OCI-LY1 (cell line): ENCODE data around the gene MTUS2.

Experiments used
- H2AFZ ChIP-seq: fragments of 200-600 bp; sonication (generic), shearing (Covaris generic); 2 replicates; pipeline ENCODE4 v1.6.0; 2014; ENCODE audit warnings: antibody characterized with exemption, mild to moderate bottlenecking, low read length
- H3F3A ChIP-seq: fragments of 200-600 bp; sonication (generic), shearing (Covaris generic); 2 replicates; pipeline ENCODE4 v1.6.0; 2014; ENCODE audit warnings: mild to moderate bottlenecking, antibody characterized with exemption, low read length, moderate library complexity; ENCODE audit not compliant: insufficient read depth
- H3K27ac ChIP-seq: fragments of 200-600 bp; sonication (generic); 2 replicates; pipeline ENCODE4 v1.5.1; 2014; ENCODE audit warnings: low read length, mixed run types, mild to moderate bottlenecking, low read depth; ENCODE audit not compliant: poor library complexity, severe bottlenecking
- H3K27me3 ChIP-seq: fragments of 200-600 bp; sonication (generic); 2 replicates; pipeline ENCODE4 v1.6.0; 2014; ENCODE audit warnings: antibody characterized with exemption, mild to moderate bottlenecking, low read length, moderate library complexity; ENCODE audit not compliant: insufficient read depth
- H3K36me3 ChIP-seq: fragments of 200-600 bp; sonication (generic); 2 replicates; pipeline ENCODE4 v1.6.1; 2014; ENCODE audit warnings: mild to moderate bottlenecking, antibody characterized with exemption, low read length, moderate library complexity, mixed read lengths; ENCODE audit not compliant: insufficient read depth
- H3K4me1 ChIP-seq: fragments of 200-600 bp; sonication (generic); 2 replicates; pipeline ENCODE4 v1.5.1; 2014; ENCODE audit warnings: mild to moderate bottlenecking, low read length, moderate library complexity; ENCODE audit not compliant: insufficient read depth, severe bottlenecking
- H3K4me2 ChIP-seq: fragments of 200-600 bp; sonication (generic), shearing (Covaris generic); 2 replicates; pipeline ENCODE4 v1.6.1; 2014; ENCODE audit warnings: low read length
- H3K4me3 ChIP-seq: fragments of 200-600 bp; sonication (generic); 2 replicates; pipeline ENCODE4 v1.5.1; 2014; ENCODE audit warnings: low read length, low read depth, mild to moderate bottlenecking, mixed read lengths; ENCODE audit not compliant: poor library complexity, severe bottlenecking
- H3K79me2 ChIP-seq: fragments of 200-600 bp; shearing (Covaris generic); 2 replicates; pipeline ENCODE4 v1.6.1; 2016; ENCODE audit warnings: mixed run types, low read length, mixed read lengths; ENCODE audit not compliant: insufficient read depth
- H3K9ac ChIP-seq: fragments of 200-600 bp; sonication (generic), shearing (Covaris generic); 2 replicates; pipeline ENCODE4 v1.6.1; 2014; ENCODE audit warnings: mild to moderate bottlenecking, low read length, mixed read lengths
- H3K9me2 ChIP-seq: fragments of 200-600 bp; sonication (generic), shearing (Covaris generic); 2 replicates; pipeline ENCODE4 v1.6.1; 2014; ENCODE audit warnings: low read depth, mild to moderate bottlenecking, low read length, mixed read lengths
- H3K9me3 ChIP-seq: fragments of 200-600 bp; shearing (Covaris generic); 2 replicates; pipeline ENCODE4 v1.6.1; 2014; ENCODE audit warnings: low read length, mixed read lengths
- H4K20me1 ChIP-seq: fragments of 200-600 bp; sonication (generic), shearing (Covaris generic); 2 replicates; pipeline ENCODE4 v1.6.0; 2016; ENCODE audit warnings: mild to moderate bottlenecking, low read length; ENCODE audit not compliant: insufficient read depth
- EZH2 ChIP-seq: fragments of 200-600 bp; sonication (generic), shearing (Covaris generic); IDR thresholded peaks from 2 replicates; pipeline ENCODE4 v1.8.0; 2017; ENCODE audit warnings: borderline replicate concordance, mixed run types, mild to moderate bottlenecking, antibody characterized with exemption, low read length, moderate library complexity, mixed read lengths
- TF ChIP-seq, protein P1 (sequence below): fragments of 200-600 bp; sonication (generic), shearing (Covaris generic); IDR thresholded peaks from 2 replicates; pipeline ENCODE4 v1.5.1; 2017; ENCODE audit warnings: mild to moderate bottlenecking, antibody characterized with exemption, low read length, moderate library complexity, mixed read lengths

Gene MTUS2

DNA sequence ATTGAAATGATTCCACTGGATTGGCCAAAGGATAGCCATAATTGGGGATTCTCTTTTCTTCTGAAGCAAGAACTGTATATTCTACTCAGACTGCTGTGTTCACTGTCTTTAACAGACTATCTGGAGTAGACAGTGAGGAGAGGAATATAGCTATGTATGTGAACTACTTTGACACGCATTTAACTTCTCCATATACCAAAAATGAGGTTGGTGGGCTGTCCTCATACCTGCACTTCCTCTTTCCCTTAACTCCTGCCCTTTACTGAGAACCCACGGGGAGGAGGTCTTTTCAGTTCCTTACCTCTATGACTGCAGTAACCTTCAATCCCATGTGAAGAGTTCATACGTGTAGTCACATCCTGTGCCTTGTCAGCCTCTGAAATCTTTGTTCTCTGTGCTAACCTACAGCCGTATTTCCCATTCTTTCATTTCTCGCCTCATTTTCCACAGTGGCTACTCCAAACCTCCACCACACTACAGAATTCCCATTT is 305.8 kb downstream of the MTUS2 start:
- Histone ChIP-seq H3K36me3 (no peaks in the 10 kb centered on the region), H4K20me1 (no peaks in the 10 kb centered on the region), H3K4me3 (no peak overlapping the region), H3K4me2 (no peak overlapping the region), H3K79me2 (no peaks in the 10 kb centered on the region), H3K27me3 (peaks cover 3% of the 10 kb centered on the region; the same call in 1 of the 2 replicates), H3K9me3 (no peaks in the 10 kb centered on the region), H3K9ac (no peak overlapping the region), H3K9me2 (no peaks in the 10 kb centered on the region), H3K4me1 (no peaks in the 10 kb centered on the region), H3K27ac (no peak overlapping the region), H2AFZ (no peak overlapping the region), H3F3A (no peaks in the 10 kb centered on the region)
- no peak for TF ChIP-seq EZH2
- TF ChIP-seq, protein P1, sequence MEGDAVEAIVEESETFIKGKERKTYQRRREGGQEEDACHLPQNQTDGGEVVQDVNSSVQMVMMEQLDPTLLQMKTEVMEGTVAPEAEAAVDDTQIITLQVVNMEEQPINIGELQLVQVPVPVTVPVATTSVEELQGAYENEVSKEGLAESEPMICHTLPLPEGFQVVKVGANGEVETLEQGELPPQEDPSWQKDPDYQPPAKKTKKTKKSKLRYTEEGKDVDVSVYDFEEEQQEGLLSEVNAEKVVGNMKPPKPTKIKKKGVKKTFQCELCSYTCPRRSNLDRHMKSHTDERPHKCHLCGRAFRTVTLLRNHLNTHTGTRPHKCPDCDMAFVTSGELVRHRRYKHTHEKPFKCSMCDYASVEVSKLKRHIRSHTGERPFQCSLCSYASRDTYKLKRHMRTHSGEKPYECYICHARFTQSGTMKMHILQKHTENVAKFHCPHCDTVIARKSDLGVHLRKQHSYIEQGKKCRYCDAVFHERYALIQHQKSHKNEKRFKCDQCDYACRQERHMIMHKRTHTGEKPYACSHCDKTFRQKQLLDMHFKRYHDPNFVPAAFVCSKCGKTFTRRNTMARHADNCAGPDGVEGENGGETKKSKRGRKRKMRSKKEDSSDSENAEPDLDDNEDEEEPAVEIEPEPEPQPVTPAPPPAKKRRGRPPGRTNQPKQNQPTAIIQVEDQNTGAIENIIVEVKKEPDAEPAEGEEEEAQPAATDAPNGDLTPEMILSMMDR, result no peak

DNA sequence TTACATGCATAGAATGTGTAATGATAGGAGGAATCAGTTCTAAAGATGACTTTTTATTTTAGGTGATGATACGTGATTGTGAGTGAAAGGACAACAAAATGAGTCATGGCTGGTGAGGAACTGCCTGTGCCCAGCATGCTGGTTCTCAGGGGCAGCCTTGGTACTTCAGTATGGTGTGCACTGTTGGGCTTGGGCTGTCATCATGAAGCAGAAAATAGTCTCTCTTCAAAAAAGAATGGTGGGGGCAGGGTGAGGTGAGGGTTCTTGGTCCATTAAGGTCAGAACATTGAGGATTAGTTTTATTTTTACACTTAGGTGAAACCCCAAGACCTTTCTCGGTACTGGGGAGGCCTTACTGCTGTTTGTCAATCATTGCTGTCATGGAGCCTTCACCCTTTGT is 309.5 kb downstream of the MTUS2 start:
- TF ChIP-seq, protein P1, result no peak
- Histone ChIP-seq H3K27ac (no peak overlapping the region), H3K4me2 (no peak overlapping the region), H3K27me3 (peaks cover 3% of the 10 kb centered on the region; the same call in 1 of the 2 replicates), H3K4me1 (no peaks in the 10 kb centered on the region), H3K9me3 (no peaks in the 10 kb centered on the region), H3K36me3 (no peaks in the 10 kb centered on the region), H3K9ac (no peak overlapping the region), H3K4me3 (no peak overlapping the region), H2AFZ (no peak overlapping the region), H3F3A (no peaks in the 10 kb centered on the region), H4K20me1 (no peaks in the 10 kb centered on the region), H3K9me2 (no peaks in the 10 kb centered on the region), H3K79me2 (no peaks in the 10 kb centered on the region)

DNA sequence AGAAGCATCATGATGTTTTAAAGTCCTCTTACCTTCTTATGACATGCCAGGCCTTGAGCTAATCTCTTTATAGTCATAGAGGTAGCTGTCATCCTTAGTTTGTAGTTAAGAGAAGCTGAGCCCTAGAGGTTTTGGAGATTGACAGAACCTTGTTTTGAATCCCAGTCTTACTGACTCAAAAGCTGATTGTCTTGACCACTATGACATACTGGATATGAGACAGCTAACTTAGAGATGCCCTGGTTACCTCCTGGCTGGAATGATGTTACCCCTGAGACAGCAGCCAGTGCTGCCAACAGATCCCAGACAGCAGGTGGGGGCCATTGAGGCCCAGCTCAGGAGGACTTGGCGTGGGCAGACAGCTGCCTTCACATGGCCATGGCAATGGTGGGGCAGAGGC is 311.0 kb downstream of the MTUS2 start:
- H2AFZ ChIP-seq, result no peak overlapping the region
- H3F3A ChIP-seq, result no peaks in the 10 kb centered on the region
- H3K9ac ChIP-seq, result no peak overlapping the region
- no peaks in the 10 kb centered on the region for H3K9me2 ChIP-seq
- H3K79me2 ChIP-seq, result no peaks in the 10 kb centered on the region
- H3K4me1 ChIP-seq, result no peaks in the 10 kb centered on the region
- no peak for TF ChIP-seq EZH2
- TF ChIP-seq, protein P1, result no peak
- H3K4me3 ChIP-seq, result no peak overlapping the region
- H3K36me3 ChIP-seq, result no peaks in the 10 kb centered on the region
- no peak overlapping the region for H3K27ac ChIP-seq
- no peaks in the 10 kb centered on the region for H4K20me1 ChIP-seq
- no peak overlapping the region for H3K4me2 ChIP-seq
- H3K27me3 ChIP-seq, result peaks cover 3% of the 10 kb centered on the region; the same call in 1 of the 2 replicates
- no peaks in the 10 kb centered on the region for H3K9me3 ChIP-seq
